Neutrophil (primary cell): Measurements from ENCODE around the gene CDK5.

ENCODE experiments used
- H3K27ac ChIP-seq: fragments of 200-600 bp; sonication (generic); 2 replicates; pipeline ENCODE4 v1.5.1; 2016; ENCODE audit warnings: mild to moderate bottlenecking, moderate library complexity
- H3K27me3 ChIP-seq: fragments of 200-600 bp; sonication (generic); 2 replicates; pipeline ENCODE4 v1.6.0; 2016; ENCODE audit warnings: mild to moderate bottlenecking
- H3K36me3 ChIP-seq: fragments of 200-600 bp; sonication (generic); 2 replicates; pipeline ENCODE4 v1.5.1; 2017
- H3K4me1 ChIP-seq, 2 experiments: fragments of 200-600 bp in 1 of 2; sonication (generic) in 1 of 2; 1 replicate in 1 of 2; 2 replicates in 1 of 2; pipeline versions ENCODE4 v1.5.1 to v1.6.1; 2013 to 2016; ENCODE audit warnings: low read depth in 1 of 2, low read length in 1 of 2, mild to moderate bottlenecking in 1 of 2, moderate library complexity in 1 of 2; ENCODE audit not compliant: control insufficient read depth in 1 of 2, insufficient read depth in 1 of 2
- H3K4me3 ChIP-seq, 2 experiments: fragments of 200-600 bp in 1 of 2; sonication (generic) in 1 of 2; 1 replicate in 1 of 2; 2 replicates in 1 of 2; pipeline ENCODE4 v1.5.1; 2013 to 2016; ENCODE audit warnings: low read depth in 1 of 2, low read length in 1 of 2, mild to moderate bottlenecking in 1 of 2, moderate library complexity in 1 of 2
- H3K9me3 ChIP-seq: fragments of 200-600 bp; sonication (generic); 2 replicates; pipeline ENCODE4 v1.5.1; 2016
- TF ChIP-seq, protein P1 (sequence below): fragments of 200-600 bp; sonication (generic); IDR thresholded peaks from 2 replicates; pipeline ENCODE4 v1.5.1; 2016; ENCODE audit warnings: antibody characterized with exemption

Gene CDK5

DNA sequence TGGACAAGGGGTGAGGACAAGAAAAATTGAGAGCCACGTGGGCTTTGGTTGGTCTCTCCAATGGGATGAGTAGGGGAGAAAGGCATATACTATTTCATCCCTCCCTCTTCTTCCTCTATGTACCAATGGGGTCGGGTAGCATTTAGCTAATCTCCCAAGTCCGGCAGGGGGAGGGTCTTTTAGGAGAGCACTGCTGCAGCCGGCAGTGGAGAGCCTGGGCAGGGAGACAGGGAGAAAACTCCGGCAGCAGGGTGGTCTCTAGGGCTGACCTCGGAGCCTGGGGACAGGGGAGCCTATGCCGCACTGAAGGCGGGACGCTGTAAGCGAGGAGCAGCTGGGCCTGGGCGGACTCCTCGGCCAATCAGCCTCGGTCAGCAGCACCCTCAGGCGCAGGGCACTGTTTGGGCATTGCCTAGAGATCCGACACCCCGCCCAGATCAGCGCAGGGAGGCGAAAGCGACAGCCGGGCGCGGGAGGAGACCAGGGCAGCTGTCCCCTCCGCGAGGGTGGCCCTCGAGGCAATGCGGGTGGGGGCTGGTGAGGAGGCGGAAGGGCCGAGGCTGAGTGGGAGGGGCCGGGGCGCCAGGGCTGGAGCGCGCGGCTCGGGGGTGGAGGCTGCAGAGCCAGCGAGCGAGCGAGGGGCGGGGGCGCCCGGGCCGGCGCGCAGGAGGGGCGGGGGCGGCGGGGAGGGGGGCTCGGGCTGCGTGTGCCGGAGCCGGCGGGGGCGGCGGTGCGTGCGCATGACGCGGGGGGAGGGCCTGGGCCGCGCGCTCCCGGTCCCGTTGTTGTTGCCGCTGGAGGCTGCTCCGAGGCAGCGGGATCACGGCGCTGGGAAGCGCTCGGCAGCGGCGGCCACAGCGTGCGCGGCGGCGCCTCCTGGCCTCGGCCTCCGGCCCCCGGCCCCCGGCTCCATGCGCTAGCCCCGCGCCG is 28.3 kb upstream of the CDK5 start, which contains the start of gene AGAP3:
AGAP3 (plus strand) TSS at position 785 of the 930 bp plus-strand sequence. CDS start 267 bp downstream, outside the sequence.
- Histone ChIP-seq H3K27ac (peak within 1 kb of the TSS; percentile 12), H3K4me3 (peak within 1 kb of the TSS; percentile 62 to 79), H3K4me1 (peaks cover 59 to 61% of the 10 kb centered on the region in 2 experiments), H3K9me3 (no peaks in the 10 kb centered on the region), H3K36me3 (peaks cover 6% of the 10 kb centered on the region), H3K27me3 (peaks cover 52% of the 10 kb centered on the region)
- TF ChIP-seq, protein P1, sequence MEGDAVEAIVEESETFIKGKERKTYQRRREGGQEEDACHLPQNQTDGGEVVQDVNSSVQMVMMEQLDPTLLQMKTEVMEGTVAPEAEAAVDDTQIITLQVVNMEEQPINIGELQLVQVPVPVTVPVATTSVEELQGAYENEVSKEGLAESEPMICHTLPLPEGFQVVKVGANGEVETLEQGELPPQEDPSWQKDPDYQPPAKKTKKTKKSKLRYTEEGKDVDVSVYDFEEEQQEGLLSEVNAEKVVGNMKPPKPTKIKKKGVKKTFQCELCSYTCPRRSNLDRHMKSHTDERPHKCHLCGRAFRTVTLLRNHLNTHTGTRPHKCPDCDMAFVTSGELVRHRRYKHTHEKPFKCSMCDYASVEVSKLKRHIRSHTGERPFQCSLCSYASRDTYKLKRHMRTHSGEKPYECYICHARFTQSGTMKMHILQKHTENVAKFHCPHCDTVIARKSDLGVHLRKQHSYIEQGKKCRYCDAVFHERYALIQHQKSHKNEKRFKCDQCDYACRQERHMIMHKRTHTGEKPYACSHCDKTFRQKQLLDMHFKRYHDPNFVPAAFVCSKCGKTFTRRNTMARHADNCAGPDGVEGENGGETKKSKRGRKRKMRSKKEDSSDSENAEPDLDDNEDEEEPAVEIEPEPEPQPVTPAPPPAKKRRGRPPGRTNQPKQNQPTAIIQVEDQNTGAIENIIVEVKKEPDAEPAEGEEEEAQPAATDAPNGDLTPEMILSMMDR: no peak

DNA sequence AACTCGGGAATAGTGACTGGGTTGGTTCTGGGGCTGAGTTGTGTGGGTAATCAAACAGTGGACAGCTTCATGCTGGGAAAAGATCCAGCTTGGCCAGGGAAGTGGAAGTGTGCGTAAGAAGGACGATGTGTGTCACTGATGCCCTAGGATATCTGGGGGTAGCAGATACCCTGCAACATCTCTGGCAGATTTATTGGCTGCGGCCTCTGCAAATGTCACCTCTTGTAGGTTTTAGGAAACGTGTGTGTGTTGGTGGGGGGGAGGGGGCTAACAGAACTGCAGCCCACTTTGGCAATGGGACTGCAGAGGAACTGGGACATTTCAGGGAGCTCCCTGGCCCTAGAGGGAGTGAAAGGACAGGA is 27.6 kb upstream of the CDK5 start:
- peaks cover 52% of the 10 kb centered on the region for H3K27me3 ChIP-seq
- H3K4me3 ChIP-seq: peak overlapping the region; percentile 56 to 69
- H3K9me3 ChIP-seq: no peaks in the 10 kb centered on the region
- TF ChIP-seq, protein P1: no peak
- H3K4me1 ChIP-seq: peaks cover 61 to 68% of the 10 kb centered on the region in 2 experiments
- no peak overlapping the region for H3K27ac ChIP-seq
- peaks cover 6% of the 10 kb centered on the region for H3K36me3 ChIP-seq

DNA sequence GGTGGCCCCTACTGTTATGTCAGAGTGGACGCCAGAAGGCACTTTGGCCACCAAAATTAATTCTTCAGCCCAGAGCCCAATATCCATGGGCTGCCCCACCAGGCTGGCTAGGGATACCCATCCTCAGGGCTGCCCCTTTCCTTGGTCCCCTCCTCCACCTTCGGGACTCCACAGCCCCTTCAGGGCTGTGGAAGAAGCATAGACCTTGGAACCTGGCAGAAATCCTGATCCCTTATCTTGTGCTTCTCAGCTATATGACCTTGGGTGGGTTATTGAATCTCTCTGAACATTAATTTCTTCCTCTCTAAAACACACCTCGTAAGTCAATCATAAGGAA is 26.1 kb upstream of the CDK5 start:
- Histone ChIP-seq H3K27me3 (peaks cover 45% of the 10 kb centered on the region), H3K9me3 (no peaks in the 10 kb centered on the region), H3K27ac (peak overlapping the region; percentile 68), H3K4me3 (peak overlapping the region; percentile 59 to 84), H3K4me1 (peaks cover 60 to 69% of the 10 kb centered on the region in 2 experiments), H3K36me3 (peaks cover 6% of the 10 kb centered on the region)
- TF ChIP-seq, protein P1: no peak

DNA sequence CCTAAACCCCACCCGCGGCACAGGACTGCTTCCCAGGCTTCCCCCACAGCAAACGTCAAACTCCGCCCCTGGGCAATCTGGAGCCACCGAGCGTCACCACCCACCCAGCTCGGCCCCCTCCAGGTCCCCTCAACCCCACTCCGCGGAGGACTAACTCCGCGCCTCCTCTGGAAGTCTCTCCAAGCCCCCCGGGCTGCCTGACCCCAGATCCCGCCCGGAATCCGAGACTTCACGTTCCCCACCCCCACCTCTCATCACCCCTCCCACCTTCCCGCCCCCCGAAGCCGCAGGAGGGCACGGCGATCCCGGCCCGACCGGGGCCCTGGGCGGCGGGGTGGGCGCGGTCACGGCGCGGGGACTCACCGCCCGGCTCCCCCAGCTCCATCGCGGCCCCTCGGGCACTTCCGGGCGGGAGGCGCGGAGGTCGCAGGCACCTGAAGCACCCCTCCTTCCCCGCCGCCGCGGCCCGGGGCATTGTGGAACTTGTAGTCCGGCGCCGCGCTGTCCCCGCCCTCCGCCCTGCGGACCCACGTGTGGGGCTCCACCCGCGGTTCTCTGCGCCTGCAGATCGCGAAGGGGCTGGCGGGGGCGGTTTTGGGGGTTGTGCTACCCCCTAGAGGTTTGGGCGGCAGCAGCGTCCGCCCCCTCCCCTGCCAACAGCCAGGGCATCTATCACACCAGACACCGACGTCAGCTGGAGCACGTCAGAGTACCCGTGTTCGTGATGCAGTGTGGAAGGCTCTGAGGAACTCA is 25.6 kb upstream of the CDK5 start, which contains the start of gene TMUB1:
TMUB1 (minus strand) TSS at position 423 of the 753 bp plus-strand sequence. CDS start 930 bp downstream, outside the sequence.
- peaks cover 55 to 63% of the 10 kb centered on the region in 2 experiments for H3K4me1 ChIP-seq
- peaks cover 6% of the 10 kb centered on the region for H3K36me3 ChIP-seq
- H3K27ac ChIP-seq: peak within 1 kb of the TSS; percentile 68
- TF ChIP-seq, protein P1: no peak
- no peaks in the 10 kb centered on the region for H3K9me3 ChIP-seq
- peaks cover 40% of the 10 kb centered on the region for H3K27me3 ChIP-seq
- H3K4me3 ChIP-seq: peak within 1 kb of the TSS; percentile 59 to 84

DNA sequence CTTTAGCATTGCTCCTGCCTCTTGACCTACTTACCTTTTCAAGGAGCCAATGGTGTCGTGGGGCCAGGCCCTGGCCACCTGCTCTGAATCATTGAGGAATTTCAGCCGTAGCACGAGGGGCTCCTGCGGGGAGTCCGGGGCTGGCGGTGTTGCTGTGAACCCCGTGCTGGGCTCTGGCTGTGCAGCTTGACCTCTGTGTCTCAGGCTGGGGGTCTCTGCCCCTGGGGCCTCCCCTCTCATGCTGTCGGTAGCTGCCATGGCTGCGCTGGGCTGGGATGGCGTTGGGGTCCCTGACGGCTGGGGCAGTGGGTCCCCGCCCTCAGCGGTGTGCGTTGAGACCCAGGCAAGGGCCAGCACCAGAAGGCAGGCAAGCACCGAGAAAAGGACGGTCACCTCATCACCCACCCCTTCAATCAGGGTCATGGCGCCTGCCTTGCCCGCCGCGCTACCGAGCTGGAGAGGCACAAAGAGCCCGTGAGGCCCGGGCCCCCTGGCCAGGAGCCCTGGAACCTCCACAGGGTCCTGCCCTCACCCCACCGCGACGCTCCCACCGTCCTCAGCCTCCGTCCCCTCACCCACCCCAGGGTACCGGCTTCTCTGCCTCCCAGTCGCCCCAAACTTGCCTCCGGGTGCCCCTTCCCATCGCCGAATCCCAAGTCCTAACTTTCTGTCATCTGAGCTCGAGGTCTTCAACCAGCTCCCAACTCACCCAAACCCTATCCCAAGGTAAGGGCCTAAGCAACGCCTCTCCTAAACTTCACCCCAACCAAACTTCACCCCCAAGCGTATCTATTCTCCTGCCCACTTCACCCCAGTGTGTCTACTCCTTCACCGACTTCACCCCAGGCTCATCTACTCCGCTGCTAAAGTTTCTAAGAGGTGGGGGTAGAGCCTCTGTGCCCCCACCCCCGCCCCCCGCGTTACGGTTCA is 24.7 kb upstream of the CDK5 start:
- H3K4me1 ChIP-seq: peaks cover 46 to 55% of the 10 kb centered on the region in 2 experiments

More for the DNA sequence above, 24.7 kb upstream of the CDK5 start:
- Histone ChIP-seq H3K27ac (peak overlapping the region; percentile 68), H3K9me3 (no peaks in the 10 kb centered on the region), H3K4me3 (peak overlapping the region; percentile 59 to 84), H3K36me3 (peaks cover 7% of the 10 kb centered on the region), H3K27me3 (peaks cover 31% of the 10 kb centered on the region)
- TF ChIP-seq, protein P1: no peak
